Stimulated activated CD4-positive, alpha-beta T cell treated with anti-CD3 and anti-CD28 coated beads, Interleukin-15, amount 100 ng/mL, for 1 hour (primary cell): ENCODE results near the gene TREX2.

Source experiments
- DNase-seq, 2 donors: peaks; one replicate each; pipeline ENCODE4 v3.0.0-alpha.2; 2020; ENCODE audit warnings: low read depth in 1 of 2, low spot score in 1 of 2

Gene TREX2, protein sequence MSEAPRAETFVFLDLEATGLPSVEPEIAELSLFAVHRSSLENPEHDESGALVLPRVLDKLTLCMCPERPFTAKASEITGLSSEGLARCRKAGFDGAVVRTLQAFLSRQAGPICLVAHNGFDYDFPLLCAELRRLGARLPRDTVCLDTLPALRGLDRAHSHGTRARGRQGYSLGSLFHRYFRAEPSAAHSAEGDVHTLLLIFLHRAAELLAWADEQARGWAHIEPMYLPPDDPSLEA

GRCh38 chrX:153445856-153446635 lies at the start of gene TREX2:
Gene TREX2 (minus strand): TSS chrX:153446056. CDS start chrX:153445430, 626 bp downstream.
- no peak for DNase-seq

- no peak for DNase-seq
Observed at GRCh38 chrX:153495362-153495751, 49.5 kb upstream of the TREX2 start.

DNA sequence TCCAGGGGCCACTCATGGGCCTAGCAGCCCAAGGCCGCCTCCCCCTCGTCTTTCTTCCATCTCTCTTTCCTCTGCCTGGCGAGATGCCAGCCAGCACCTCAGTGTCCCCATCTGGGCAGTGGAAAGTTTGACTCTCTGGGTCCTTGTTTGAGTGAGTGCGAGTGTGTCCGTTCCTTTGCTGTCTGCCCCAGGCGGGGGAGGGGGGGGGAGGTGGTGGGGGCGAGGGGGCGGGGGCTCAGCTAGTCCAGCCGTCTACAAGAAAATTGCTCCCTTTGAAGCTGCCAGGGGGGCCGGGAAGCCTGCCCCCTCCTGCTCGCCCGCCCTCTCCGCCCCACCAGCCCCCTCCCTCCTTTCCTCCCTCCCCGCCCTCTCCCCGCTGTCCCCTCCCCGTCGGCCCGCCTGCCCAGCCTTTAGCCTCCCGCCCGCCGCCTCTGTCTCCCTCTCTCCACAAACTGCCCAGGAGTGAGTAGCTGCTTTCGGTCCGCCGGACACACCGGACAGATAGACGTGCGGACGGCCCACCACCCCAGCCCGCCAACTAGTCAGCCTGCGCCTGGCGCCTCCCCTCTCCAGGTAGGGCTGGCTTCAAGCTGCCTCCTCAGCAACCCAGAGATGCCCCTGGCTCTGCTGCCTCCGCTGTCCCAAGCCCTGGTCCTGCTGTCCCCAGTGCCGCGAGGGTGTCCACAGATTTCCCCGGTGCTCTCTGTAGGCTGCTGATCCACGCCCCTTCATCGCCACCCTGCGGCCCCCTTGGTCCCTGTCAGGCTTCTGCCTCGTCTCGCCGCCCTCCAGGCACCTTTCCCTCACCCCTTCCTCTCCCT lies 48.9 kb upstream of the TREX2 start, which contains the start of gene BGN:
BGN (plus strand) TSS at position 440 of the 821 bp plus-strand sequence. CDS start 9,652 bp downstream, outside the sequence.
- no peak for DNase-seq

GRCh38 chrX:153494061-153494460 lies 48.2 kb upstream of the TREX2 start:
- no peak for DNase-seq

DNA sequence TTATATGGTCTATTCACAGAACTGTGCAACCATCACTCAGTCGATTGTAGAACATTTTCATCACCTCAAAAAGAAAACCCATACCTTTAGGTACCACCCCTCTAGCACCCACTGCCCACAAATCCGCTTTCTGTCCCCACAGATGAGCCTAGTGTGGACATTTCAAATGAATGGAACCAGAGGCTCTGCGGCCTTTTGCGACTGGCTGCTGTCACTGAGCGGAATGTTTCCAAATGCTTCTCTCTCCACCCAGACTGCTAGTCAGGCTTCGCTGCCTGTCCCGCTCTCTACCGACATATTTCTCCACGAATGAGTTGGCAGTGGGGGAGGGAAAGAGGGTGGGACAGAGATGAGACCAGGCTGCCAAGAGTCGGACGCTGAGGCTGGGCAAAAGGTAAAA lies 47.2 kb upstream of the TREX2 start:
- DNase-seq: no peak

GRCh38 chrX:153492543-153492942 lies 46.7 kb upstream of the TREX2 start:
- DNase-seq: no peak

DNA sequence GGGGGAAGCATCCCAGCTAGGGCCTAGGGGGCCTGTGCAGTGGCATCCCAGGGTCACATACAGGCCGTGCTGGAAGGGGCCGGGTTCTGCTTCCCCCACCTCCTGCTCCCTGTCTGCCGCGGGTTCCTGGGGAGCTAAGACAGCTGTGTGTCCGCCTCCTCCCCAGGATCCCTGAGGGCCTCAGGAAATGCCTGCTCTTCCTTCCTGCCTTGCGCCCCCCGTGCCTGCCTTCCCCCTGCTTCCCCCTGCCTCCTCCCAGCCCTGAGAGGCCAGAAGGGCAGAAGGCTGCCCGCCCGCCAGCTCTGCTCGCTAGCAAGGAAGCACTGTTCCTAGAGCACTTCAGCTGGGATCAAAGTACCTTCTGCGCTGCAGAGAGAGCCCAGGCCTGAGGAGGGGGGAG lies 46.1 kb upstream of the TREX2 start:
- no peak for DNase-seq

GRCh38 chrX:153491351-153491914 lies 45.6 kb upstream of the TREX2 start:
- no peak for DNase-seq

DNA sequence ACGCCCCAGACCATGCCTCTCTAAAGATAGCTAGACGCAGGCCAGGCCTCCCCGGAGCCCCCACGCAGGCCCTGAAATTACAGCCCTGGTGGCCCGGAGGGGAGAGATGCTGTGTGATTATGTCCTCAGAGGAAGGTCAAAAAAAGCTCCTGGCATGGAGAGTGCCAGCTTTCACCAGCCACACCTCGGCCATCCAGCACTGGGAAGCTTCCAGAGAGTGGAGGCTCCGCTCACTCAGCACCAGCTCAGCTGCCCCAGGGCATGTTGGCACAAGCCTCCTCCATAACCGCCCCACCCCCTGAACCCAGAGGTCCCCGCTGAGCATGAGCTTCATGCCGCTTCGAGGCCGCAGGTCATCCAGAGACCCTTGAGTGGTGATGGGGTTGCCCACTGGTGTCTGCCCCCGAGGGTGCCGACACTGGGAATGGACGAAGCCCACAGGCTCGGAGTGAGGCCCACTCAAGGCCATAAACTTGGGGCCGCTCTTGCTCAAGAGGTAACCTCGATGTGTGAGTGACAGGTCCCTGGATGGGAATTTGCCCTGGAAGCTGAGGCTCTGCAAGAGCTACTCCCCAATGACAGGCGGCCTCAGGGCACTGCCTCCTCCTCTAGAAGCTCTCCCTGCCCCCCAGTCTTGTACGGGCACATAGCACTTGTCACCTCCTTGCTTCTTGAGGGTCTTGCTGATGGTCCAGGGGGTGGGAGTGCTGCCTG lies 44.5 kb upstream of the TREX2 start:
- DNase-seq: no peak

DNA sequence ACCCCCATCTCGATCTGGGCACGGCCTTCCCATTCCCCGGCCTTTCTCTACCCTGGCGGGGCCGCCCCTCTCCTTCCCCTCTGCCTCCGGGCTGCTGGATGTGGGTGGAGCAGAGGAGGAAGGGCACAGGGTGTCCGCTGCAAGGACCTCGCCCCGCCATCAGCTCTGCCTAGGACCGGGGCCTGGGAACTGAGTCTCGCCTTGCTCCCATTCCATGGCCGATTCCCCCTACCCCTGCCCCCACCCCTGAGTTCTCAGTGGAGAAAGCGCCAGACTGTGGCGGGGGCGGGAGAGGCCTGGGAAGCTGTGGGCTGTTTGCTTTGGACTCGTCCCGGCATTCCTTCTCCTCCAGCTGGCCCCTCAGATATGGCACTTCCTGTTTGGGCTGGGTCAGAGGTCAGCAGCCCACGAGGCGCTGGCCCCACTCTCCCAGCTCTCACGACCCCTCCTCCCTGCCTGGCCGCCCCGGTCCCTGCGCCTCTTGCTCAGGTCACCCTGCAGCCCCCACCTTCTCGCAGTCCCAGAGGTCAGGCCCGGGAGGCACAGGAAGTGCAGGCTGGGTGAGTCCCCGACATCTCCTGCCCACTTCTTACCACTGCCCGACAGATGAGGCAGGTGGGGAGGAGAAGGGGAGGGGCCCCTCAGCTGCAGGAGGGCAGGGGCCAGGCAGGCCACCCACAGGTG lies 42.5 kb upstream of the TREX2 start:
- DNase-seq: no peak

- no peak for DNase-seq
Observed at GRCh38 chrX:153487590-153488071, 41.8 kb upstream of the TREX2 start.

DNA sequence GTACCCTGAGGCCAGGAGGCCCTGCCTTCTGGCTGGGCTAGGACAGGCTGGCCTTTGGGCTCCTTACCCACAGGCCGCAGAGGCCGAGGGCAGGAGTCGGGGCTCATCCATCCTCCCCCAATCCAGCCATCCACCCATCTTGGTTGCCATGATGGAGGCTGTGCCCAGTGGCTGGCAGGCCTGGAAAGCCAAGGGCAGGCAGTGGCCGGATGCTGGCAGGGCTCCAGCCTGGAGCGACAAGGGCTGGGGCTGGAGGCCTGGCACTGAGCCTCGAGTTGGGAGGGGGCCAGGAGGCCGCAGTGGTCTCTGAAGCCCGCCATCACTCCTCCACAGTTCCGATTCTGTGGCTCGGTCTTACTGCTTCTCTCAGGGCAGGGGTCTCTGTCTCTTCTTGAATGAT lies 40.3 kb upstream of the TREX2 start:
- DNase-seq: no peak

- no peak for DNase-seq
Observed at GRCh38 chrX:153485396-153486080, 39.7 kb upstream of the TREX2 start.

DNA sequence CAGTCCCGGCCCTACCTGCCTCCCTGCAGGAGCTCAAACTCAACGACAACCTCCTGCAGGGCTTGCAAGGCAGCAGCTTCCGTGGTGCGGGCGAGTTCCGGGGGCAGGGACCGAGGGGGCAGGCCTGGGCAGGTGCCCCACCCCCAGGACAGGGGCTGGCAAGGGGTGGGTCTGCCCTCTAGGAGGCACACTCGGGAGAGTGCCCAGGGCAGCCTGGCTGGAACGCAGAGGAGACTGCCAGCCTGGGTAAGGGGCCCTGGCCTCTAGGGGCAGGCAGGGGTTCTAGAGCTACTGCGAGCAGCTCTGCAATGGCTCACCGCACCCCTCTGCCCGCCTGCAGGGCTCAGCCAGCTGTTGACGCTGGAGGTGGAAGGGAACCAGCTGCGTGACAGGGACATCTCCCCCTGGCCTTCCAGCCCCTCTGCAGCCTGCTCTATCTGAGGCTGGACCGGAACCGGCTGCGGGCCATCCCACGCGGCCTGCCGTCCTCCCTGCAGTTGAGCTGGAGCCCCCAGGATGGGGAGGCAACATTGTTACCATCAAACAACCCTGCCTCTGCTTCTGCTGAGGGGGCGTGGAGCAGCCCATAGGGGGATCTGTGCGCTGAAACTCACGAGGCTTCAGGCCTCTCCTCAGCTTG lies 36.6 kb upstream of the TREX2 start:
- DNase-seq: no peak

DNA sequence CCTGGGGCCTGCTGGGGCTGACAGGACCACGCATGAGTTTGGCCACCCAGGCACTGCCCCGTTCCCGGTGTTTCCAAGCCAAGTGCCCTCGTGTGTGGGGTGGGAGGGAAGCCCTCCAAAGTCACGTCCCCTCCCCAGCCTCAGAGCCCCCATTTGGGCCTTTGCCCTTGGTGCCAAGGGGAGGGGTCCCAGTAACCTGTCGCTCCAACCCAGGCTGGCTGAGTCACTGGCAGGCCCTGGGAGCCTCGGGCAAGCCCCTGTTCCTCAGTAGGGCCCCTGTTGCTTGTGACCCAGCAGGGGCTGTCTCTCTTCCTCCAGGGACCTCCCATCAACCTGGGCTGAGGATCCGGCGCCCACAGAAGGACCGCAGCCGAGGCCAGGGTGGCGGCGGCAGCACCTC lies 35.2 kb upstream of the TREX2 start:
- DNase-seq: no peak

GRCh38 chrX:153478746-153479145 lies 32.9 kb upstream of the TREX2 start:
- no peak for DNase-seq

GRCh38 chrX:153477901-153478300 lies 32.0 kb upstream of the TREX2 start:
- no peak for DNase-seq

DNA sequence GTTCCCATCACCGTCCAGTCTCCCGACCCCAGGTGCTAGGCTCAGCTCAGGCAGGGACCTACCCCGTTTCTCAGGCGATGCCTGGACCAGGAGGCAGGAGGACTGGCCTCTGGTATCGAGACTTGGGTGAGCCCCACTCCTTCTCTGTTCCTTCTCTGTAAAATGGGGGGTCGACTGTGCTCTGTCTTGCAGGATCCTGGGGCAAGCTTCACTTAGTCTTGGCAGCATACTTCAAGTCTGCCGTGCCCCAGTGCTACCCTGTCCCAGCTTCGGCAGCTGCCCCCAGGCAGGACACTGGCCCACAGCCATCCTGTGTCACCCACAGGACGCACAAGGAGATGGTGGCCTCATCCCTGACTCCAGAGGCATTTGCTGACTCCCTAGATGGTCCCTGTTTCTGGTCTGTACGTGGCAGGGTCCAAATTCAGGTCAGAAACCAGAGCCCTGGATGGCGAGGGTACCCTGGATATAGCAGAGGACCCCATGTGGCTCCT lies 31.6 kb upstream of the TREX2 start:
- DNase-seq: no peak
